KMS-11 (cell line): ENCODE data around the gene MAP3K8.

ENCODE experiments used
- H2AFZ ChIP-seq: fragments of 200-600 bp; sonication (generic); 2 replicates; pipeline ENCODE4 v1.6.1; 2016; ENCODE audit warnings: antibody characterized with exemption, mixed run types, low read depth
- H3K27ac ChIP-seq: fragments of 200-600 bp; sonication (generic); 2 replicates; pipeline ENCODE4 v1.6.1; 2016; ENCODE audit warnings: mild to moderate bottlenecking, mixed run types
- H3K27me3 ChIP-seq: fragments of 200-600 bp; sonication (generic); 2 replicates; pipeline ENCODE4 v1.6.1; 2017; ENCODE audit warnings: mild to moderate bottlenecking, low read depth, mixed run types, moderate library complexity; ENCODE audit not compliant: insufficient read depth
- H3K36me3 ChIP-seq: fragments of 200-600 bp; sonication (generic); 2 replicates; pipeline ENCODE4 v1.6.1; 2017; ENCODE audit warnings: mild to moderate bottlenecking, mixed run types; ENCODE audit not compliant: insufficient read depth
- H3K4me1 ChIP-seq: fragments of 200-600 bp; sonication (generic); 2 replicates; pipeline ENCODE4 v1.6.1; 2016; ENCODE audit warnings: mild to moderate bottlenecking, low read depth, mixed run types; ENCODE audit not compliant: poor library complexity, severe bottlenecking
- H3K4me2 ChIP-seq: fragments of 200-600 bp; sonication (generic); 2 replicates; pipeline ENCODE4 v1.7.0; 2016; ENCODE audit warnings: mild to moderate bottlenecking, mixed run types
- H3K4me3 ChIP-seq: fragments of 200-600 bp; sonication (generic); IDR thresholded peaks from 2 replicates; pipeline ENCODE4 v1.6.1; 2017; ENCODE audit warnings: low read depth, low read length, mixed read lengths; ENCODE audit not compliant: insufficient read depth
- H3K79me2 ChIP-seq: fragments of 200-600 bp; sonication (generic); 2 replicates; pipeline ENCODE4 v1.6.1; 2016; ENCODE audit warnings: low read depth, mixed run types; ENCODE audit not compliant: insufficient read depth
- H3K9ac ChIP-seq: fragments of 200-600 bp; sonication (generic); 2 replicates; pipeline ENCODE4 v1.6.1; 2016; ENCODE audit warnings: mild to moderate bottlenecking, mixed run types
- H4K20me1 ChIP-seq: fragments of 200-600 bp; sonication (generic); 2 replicates; pipeline ENCODE4 v1.6.1; 2016; ENCODE audit warnings: mild to moderate bottlenecking, mixed run types; ENCODE audit not compliant: insufficient read depth
- CTCF ChIP-seq: fragments of 200-600 bp; sonication (generic); conservative IDR thresholded peaks from 2 replicates; pipeline ENCODE4 v1.6.1; 2017; ENCODE audit warnings: low read depth, mild to moderate bottlenecking, antibody characterized with exemption, low read length, moderate library complexity, mixed read lengths

The MAP3K8 gene

GRCh38 chr10:30415593-30415992 lies 18.4 kb upstream of the MAP3K8 start:
- Histone ChIP-seq H4K20me1 (no peaks in the 10 kb centered on the region), H3K27ac (no peak overlapping the region), H3K79me2 (no peaks in the 10 kb centered on the region), H3K36me3 (no peaks in the 10 kb centered on the region), H3K4me1 (peaks cover 16% of the 10 kb centered on the region), H3K4me2 (no peak overlapping the region), H3K9ac (no peak overlapping the region), H3K27me3 (no peaks in the 10 kb centered on the region), H3K4me3 (no peak overlapping the region), H2AFZ (no peak overlapping the region)
- TF ChIP-seq CTCF: no peak

GRCh38 chr10:30417301-30417700 lies 16.7 kb upstream of the MAP3K8 start:
- Histone ChIP-seq H3K79me2 (no peaks in the 10 kb centered on the region), H3K27me3 (no peaks in the 10 kb centered on the region), H3K36me3 (no peaks in the 10 kb centered on the region), H3K4me2 (no peak overlapping the region), H3K27ac (no peak overlapping the region), H3K4me1 (peaks cover 16% of the 10 kb centered on the region), H3K4me3 (no peak overlapping the region), H3K9ac (no peak overlapping the region), H4K20me1 (no peaks in the 10 kb centered on the region), H2AFZ (no peak overlapping the region)
- TF ChIP-seq CTCF: no peak

GRCh38 chr10:30420266-30420665 lies 13.7 kb upstream of the MAP3K8 start:
- no peak for TF ChIP-seq CTCF
- H3K4me3 ChIP-seq: no peak overlapping the region
- H3K79me2 ChIP-seq: no peaks in the 10 kb centered on the region
- H3K27ac ChIP-seq: no peak overlapping the region
- no peaks in the 10 kb centered on the region for H4K20me1 ChIP-seq
- no peaks in the 10 kb centered on the region for H3K27me3 ChIP-seq
- peaks cover 16% of the 10 kb centered on the region for H3K4me1 ChIP-seq
- no peak overlapping the region for H2AFZ ChIP-seq
- no peaks in the 10 kb centered on the region for H3K36me3 ChIP-seq
- H3K4me2 ChIP-seq: no peak overlapping the region
- no peak overlapping the region for H3K9ac ChIP-seq

- H3K27ac ChIP-seq: no peak overlapping the region
- peaks cover 16% of the 10 kb centered on the region for H3K4me1 ChIP-seq
- H3K4me2 ChIP-seq: no peak overlapping the region
- no peaks in the 10 kb centered on the region for H3K36me3 ChIP-seq
- H4K20me1 ChIP-seq: no peaks in the 10 kb centered on the region
- TF ChIP-seq CTCF: no peak
- no peak overlapping the region for H3K9ac ChIP-seq
- no peak overlapping the region for H2AFZ ChIP-seq
- no peak overlapping the region for H3K4me3 ChIP-seq
- no peaks in the 10 kb centered on the region for H3K27me3 ChIP-seq
- H3K79me2 ChIP-seq: no peaks in the 10 kb centered on the region
Observed at GRCh38 chr10:30420766-30421165, 13.2 kb upstream of the MAP3K8 start.
